Central memory CD8-positive, alpha-beta T cell (primary cell): ENCODE results near the gene C1QTNF4.
"Not testable (repeated sequence)": the region's sequence is repeated elsewhere in the genome, so short reads cannot be mapped to it uniquely, and the experiment has no call there.

ENCODE experiments used
- ATAC-seq: fragments of 150-1000 bp; cut with Tn5 transposase; replicated peaks from 2 replicates; pipeline ENCODE4 v1.10.0; 2022; ENCODE audit warnings: mild to moderate bottlenecking, moderate FRiP score, moderate number of reproducible peaks; ENCODE audit not compliant: poor library complexity, severe bottlenecking; ENCODE audit errors: extremely low read depth
- DNase-seq, 2 donors: peaks; one replicate each; pipeline ENCODE4 v3.0.0; 2021; ENCODE audit warnings: low spot score in 2 of 2
- H3K27ac Mint-ChIP-seq: one replicate; pipeline ENCODE4 v1.8.0; 2022; ENCODE audit warnings: low read depth, mild to moderate bottlenecking, moderate library complexity, mixed read lengths
- H3K27me3 Mint-ChIP-seq: one replicate; pipeline ENCODE4 v1.8.0; 2022; ENCODE audit warnings: mixed read lengths
- H3K36me3 Mint-ChIP-seq: one replicate; pipeline ENCODE4 v1.8.0; 2022; ENCODE audit warnings: mild to moderate bottlenecking, moderate library complexity, mixed read lengths; ENCODE audit not compliant: insufficient read depth
- H3K4me1 Mint-ChIP-seq: one replicate; pipeline ENCODE4 v1.8.0; 2022; ENCODE audit warnings: mixed read lengths
- H3K4me3 Mint-ChIP-seq: one replicate; pipeline ENCODE4 v1.8.0; 2022; ENCODE audit warnings: mild to moderate bottlenecking, moderate library complexity, mixed read lengths
- H3K9me3 Mint-ChIP-seq: one replicate; pipeline ENCODE4 v1.8.0; 2022; ENCODE audit warnings: mixed read lengths

C1QTNF4 gene

DNA sequence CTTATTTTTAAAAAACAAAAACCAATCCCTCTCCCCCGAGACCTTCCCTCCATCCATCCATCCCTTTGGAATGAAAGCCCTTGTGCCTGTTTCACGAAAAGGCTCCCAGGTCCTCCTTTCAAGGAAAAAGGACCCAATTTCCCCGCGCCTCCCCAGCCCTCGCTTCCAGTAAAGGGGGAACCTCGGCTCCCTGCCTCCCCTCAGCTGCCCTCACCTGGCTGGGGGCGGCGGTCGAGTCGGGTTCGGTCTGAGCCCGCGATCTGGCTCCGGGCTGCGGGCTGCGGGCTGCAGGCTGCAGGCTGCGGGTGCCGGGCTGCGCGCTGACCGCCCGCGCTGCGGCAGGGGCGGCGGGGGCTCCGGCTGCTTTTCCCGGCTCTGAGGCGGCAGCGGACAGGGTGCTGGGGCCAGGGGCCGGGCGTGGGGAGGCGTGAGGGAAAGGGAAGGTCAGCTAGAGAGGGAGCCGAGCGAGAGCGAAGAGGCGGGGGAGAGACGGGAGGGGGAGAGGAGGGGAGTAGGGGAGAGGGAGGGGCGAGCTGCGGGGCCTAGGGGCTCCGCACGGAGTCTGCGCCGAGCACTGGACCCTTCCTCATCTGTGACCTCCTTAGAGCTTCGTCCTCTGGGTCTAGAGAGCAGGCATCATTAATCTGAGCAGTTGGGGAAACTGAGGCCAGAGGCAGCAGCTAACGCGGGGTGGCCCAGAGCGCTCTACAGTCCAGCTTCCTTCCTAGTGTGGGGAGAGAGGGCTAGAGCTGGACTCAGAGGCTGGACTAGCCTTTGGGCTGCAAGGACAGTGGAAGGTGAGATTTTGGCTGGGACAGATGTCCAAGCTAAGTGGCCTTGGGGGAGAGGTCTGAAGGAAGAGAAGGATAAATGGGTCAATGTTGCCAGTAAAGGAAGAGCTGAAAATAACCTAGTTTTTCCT lies at the start of gene C1QTNF4:
Gene C1QTNF4, minus strand, starts transcription at position 478 of the 922 bp plus-strand sequence. CDS start 3,601 bp downstream, outside the sequence.
- no peak for ATAC-seq
- peaks cover 40% of the 10 kb centered on the region for H3K27me3 Mint-ChIP-seq
- no peak for DNase-seq
- H3K4me3 Mint-ChIP-seq, result no peak within 1 kb of the TSS
- no peaks in the 10 kb centered on the region for H3K9me3 Mint-ChIP-seq
- no peaks in the 10 kb centered on the region for H3K4me1 Mint-ChIP-seq
- no peaks in the 10 kb centered on the region for H3K36me3 Mint-ChIP-seq
- no peak within 1 kb of the TSS for H3K27ac Mint-ChIP-seq

GRCh38 chr11:47642099-47642855 lies 48.1 kb upstream of the C1QTNF4 start, which contains the start of gene MTCH2:
MTCH2 (minus strand) TSS chr11:47642559; CDS start chr11:47642465, 94 bp downstream.
- H3K27ac Mint-ChIP-seq, result peak within 1 kb of the TSS; percentile 92
- ATAC-seq (peak; percentile 91), DNase-seq (peak; percentile 90 to 92)
- no peaks in the 10 kb centered on the region for H3K9me3 Mint-ChIP-seq
- H3K36me3 Mint-ChIP-seq, result peaks cover 18% of the 10 kb centered on the region
- H3K27me3 Mint-ChIP-seq, result no peaks in the 10 kb centered on the region
- H3K4me3 Mint-ChIP-seq, result peak within 1 kb of the TSS; percentile 89
- peaks cover 8% of the 10 kb centered on the region for H3K4me1 Mint-ChIP-seq

DNA sequence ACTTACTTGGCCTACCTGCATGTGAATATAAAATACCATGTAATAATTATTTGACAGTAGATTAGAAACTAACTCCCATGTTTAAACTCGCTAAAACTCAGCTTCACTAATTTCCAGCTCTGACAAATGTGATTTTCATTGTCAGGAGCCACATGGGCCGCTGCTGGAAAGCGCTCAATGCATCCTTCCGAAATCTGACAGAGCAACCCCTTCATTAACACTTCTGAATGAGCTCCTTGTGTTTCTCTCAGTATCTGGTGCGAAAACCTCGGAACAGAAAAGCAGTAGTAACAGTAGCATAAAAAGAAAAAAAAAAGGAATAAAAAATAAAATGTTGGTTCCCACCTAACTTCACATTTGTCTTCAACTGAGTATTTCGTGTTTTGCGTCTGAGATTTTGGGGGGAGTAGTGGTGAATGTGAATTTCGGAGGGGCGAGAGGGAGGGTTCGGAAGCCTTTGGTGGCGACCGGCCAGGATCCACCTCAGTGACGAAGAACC lies 47.4 kb upstream of the C1QTNF4 start:
- peak in 1 of 2 donors; percentile 12 for DNase-seq
- no peak for ATAC-seq
- Mint-ChIP-seq H3K27ac (peak overlapping the region; percentile 92), H3K4me3 (peak overlapping the region; percentile 89), H3K36me3 (peaks cover 22% of the 10 kb centered on the region), H3K4me1 (peaks cover 8% of the 10 kb centered on the region), H3K9me3 (no peaks in the 10 kb centered on the region), H3K27me3 (no peaks in the 10 kb centered on the region)

GRCh38 chr11:47640506-47640905 lies 46.3 kb upstream of the C1QTNF4 start:
- DNase-seq, ATAC-seq, H3K4me1 Mint-ChIP-seq, H3K27ac Mint-ChIP-seq, H3K27me3 Mint-ChIP-seq, H3K9me3 Mint-ChIP-seq: not testable (repeated sequence)
- H3K36me3 Mint-ChIP-seq, result peaks cover 27% of the 10 kb centered on the region
- peak overlapping the region; percentile 89 for H3K4me3 Mint-ChIP-seq

DNA sequence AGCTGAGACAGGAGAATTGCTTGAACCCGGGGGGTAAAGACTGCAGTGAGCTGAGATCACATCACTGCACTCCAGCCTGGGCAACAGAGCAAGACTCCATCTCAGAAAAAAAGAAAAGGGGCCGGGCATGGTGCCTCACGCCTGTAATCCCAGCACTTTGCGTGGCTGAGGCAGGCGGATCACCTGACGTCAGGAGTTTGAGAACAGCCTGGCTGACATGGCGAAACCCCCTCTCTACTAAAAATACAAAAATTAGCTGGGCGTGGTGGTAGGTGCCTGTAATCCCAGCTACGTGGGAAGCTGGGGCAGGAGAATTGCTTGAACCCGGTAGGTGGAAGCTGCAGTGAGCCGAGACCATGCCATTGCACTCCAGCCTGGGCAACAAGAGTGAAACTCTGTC lies 42.1 kb upstream of the C1QTNF4 start:
- not testable (repeated sequence) for H3K9me3 Mint-ChIP-seq, H3K27ac Mint-ChIP-seq, ATAC-seq, DNase-seq, H3K4me3 Mint-ChIP-seq, H3K4me1 Mint-ChIP-seq, H3K27me3 Mint-ChIP-seq
- peaks cover 45% of the 10 kb centered on the region for H3K36me3 Mint-ChIP-seq

DNA sequence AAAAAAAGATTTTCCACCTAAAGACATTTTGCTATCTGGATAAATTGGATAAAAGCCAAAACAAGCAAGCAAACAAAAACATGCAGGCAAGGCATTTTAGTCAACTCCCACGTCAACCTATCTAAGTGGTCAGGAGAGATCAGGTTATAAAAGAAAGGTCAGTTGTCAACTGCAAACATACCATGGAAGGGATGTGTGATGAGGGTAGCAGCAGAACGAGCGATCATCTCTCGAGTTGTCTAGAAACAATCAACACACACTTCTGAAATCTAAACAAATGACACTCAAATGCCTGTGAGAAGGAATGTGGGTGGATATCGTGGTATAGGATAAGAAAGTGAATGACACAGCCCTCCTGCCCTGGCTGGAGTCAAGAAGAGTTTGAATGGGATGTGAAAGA lies 37.3 kb upstream of the C1QTNF4 start:
- Mint-ChIP-seq H3K27ac (no peak overlapping the region), H3K4me3 (no peak overlapping the region), H3K4me1 (no peaks in the 10 kb centered on the region), H3K27me3 (no peaks in the 10 kb centered on the region), H3K9me3 (no peaks in the 10 kb centered on the region), H3K36me3 (peaks cover 62% of the 10 kb centered on the region)
- DNase-seq (no peak), ATAC-seq (no peak)

DNA sequence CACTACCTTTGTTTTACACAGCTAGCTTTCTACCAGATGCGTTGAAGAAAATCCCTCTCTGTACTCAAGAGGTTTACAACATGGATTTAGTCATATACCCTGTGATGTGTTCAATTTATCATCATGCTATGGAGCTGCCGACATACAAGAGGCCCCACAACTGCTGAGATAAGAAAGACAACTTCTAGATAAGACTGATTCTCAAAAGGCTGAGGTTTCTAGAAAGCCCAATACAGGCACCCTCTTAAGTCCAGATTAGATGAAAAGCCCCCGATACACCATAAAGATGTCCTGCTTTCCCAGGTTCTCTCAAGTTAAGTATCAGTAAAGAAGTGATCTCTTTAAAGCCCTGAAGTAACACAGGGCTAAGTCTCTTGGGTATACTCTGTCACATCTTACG lies 33.8 kb upstream of the C1QTNF4 start:
- Mint-ChIP-seq H3K27me3 (no peaks in the 10 kb centered on the region), H3K9me3 (no peaks in the 10 kb centered on the region), H3K27ac (no peak overlapping the region), H3K4me3 (no peak overlapping the region), H3K4me1 (no peaks in the 10 kb centered on the region), H3K36me3 (peaks cover 58% of the 10 kb centered on the region)
- no peak for ATAC-seq
- DNase-seq, result no peak

- ATAC-seq (no peak), DNase-seq (no peak)
- Mint-ChIP-seq H3K36me3 (peaks cover 54% of the 10 kb centered on the region), H3K4me3 (no peak overlapping the region), H3K27ac (no peak overlapping the region), H3K27me3 (no peaks in the 10 kb centered on the region), H3K9me3 (no peaks in the 10 kb centered on the region), H3K4me1 (no peaks in the 10 kb centered on the region)
Observed at GRCh38 chr11:47626234-47626633, 32.0 kb upstream of the C1QTNF4 start.

DNA sequence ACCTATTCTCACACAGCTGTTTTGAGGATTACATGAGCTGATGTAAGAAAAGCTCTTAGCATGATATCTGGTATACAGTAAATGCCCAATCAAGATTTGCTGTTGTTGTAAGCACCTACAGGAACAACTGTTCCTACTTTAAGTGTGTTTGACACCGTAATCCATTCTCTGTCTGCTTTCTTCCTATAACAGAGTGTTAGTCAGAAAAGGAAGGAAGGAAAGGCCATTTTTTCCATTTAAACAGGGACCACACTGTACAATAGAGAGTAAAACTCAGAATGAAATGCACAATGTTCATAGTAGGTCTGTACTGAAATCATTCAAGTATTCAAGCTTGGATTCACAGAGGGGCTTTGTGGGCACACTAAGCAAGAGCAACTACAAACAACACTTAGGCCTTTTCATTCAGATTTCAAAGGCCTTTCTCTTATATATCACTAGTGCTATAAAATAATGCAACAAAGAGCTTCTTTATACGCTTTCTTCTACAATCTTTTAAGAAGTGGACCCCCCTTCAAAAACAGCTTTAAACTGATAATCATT lies 26.7 kb upstream of the C1QTNF4 start:
- H3K4me1 Mint-ChIP-seq, result no peaks in the 10 kb centered on the region
- no peak for DNase-seq
- no peaks in the 10 kb centered on the region for H3K27me3 Mint-ChIP-seq
- H3K9me3 Mint-ChIP-seq, result no peaks in the 10 kb centered on the region
- H3K4me3 Mint-ChIP-seq, result no peak overlapping the region
- H3K36me3 Mint-ChIP-seq, result peaks cover 45% of the 10 kb centered on the region
- ATAC-seq, result no peak
- no peak overlapping the region for H3K27ac Mint-ChIP-seq

DNA sequence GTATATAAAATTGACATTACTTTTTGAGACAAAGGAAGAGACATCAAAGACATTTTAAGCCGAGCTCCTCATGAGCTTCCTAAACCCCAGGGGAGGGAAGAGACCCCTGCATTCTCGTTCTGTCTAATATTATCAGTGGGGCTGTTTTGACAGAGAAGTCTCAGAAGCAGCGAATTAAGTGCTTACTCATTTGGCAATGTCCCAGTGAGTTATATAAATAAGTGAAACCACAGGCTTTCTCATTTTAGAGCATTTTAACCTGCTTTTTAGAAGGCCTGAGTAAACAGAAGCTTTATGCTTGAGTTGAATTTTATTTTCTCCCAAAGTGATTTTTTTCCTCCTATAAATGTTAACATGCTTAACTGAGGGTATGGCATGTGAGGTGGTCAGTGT lies 23.2 kb upstream of the C1QTNF4 start:
- H3K27me3 Mint-ChIP-seq, result no peaks in the 10 kb centered on the region
- DNase-seq (no peak), ATAC-seq (no peak)
- no peak overlapping the region for H3K27ac Mint-ChIP-seq
- H3K4me3 Mint-ChIP-seq, result no peak overlapping the region
- H3K36me3 Mint-ChIP-seq, result peaks cover 36% of the 10 kb centered on the region
- H3K4me1 Mint-ChIP-seq, result no peaks in the 10 kb centered on the region
- H3K9me3 Mint-ChIP-seq, result no peaks in the 10 kb centered on the region

DNA sequence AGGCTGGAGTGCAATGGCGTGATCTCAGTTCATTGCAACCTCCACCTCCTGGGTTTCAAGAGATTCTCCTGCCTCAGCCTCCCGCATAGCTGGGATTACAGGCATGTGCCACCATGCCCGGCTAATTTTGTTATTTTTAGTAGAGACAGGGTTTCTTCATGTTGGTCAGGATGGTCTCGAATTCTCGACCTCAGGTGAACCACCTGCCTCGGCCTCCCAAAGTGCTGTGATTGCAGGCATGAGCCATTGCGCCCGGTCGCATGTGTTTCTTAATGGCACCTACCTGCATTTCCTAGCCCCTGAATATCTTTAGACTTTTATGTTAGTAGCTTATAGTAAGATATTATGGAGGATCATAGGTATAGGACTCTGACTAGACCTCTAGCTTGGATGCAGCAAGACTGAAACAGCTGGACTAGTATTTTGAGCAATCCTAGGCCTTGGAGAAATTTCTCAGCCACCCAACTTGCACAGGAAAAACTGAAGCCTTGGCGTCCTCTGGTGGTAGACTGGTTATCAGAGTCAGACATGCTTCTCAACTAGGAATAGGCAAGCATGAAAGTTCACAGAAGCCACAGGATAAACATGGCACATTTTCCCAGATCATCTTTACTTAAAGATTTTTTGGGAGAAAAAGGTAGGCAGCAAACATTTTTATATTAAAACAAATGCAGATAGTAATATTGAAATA lies 22.7 kb upstream of the C1QTNF4 start:
- Mint-ChIP-seq H3K4me3 (no peak overlapping the region), H3K36me3 (peaks cover 31% of the 10 kb centered on the region), H3K27ac (no peak overlapping the region), H3K27me3 (no peaks in the 10 kb centered on the region), H3K4me1 (no peaks in the 10 kb centered on the region), H3K9me3 (no peaks in the 10 kb centered on the region)
- no peak for DNase-seq
- ATAC-seq, result no peak

- Mint-ChIP-seq H3K4me1 (no peaks in the 10 kb centered on the region), H3K27me3 (no peaks in the 10 kb centered on the region), H3K4me3 (no peak overlapping the region), H3K9me3 (no peaks in the 10 kb centered on the region), H3K36me3 (peaks cover 27% of the 10 kb centered on the region), H3K27ac (no peak overlapping the region)
- DNase-seq (no peak), ATAC-seq (no peak)
Observed at GRCh38 chr11:47615249-47615648, 21.0 kb upstream of the C1QTNF4 start.
